Activated CD8-positive, alpha-beta T cell treated with anti-CD3 and anti-CD28 coated beads for 36 hours (primary cell): Measurements from ENCODE around the gene WDR4. TPM values are rescaled to one million over a fixed set of nuclear protein-coding genes. Genes with fewer than 3 reads are reported as not detected.
A peak's percentile ranks its signal among the peaks of the same experiment; 100 is the strongest.
"Not testable (repeated sequence)": the region's sequence is repeated elsewhere in the genome, so short reads cannot be mapped to it uniquely, and the experiment has no call there.

Source experiments
- ATAC-seq: fragments of 200-7000 bp; cut with Tn5 transposase; one replicate; pipeline ENCODE4 v1.10.0; 2021; ENCODE audit warnings: mild to moderate bottlenecking, moderate library complexity
- CTCF ChIA-PET: fragments of 350-600 bp; sonication (Branson Sonifier 250); formaldehyde crosslinking; loops from one replicate; lab custom pipeline; 2021; ENCODE audit warnings: antibody characterized with exemption; lab: Charles Lee
- POLR2A ChIA-PET: fragments of 350-600 bp; sonication (Branson Sonifier 250); formaldehyde crosslinking; loops from one replicate; lab custom pipeline; 2021; ENCODE audit warnings: antibody characterized with exemption; lab: Charles Lee
- DNase-seq: peaks from one replicate; pipeline ENCODE4 v3.0.0-alpha.2; 2020
- H3K27ac Mint-ChIP-seq: one replicate; pipeline ENCODE4 v1.8.0; 2021; ENCODE audit warnings: mild to moderate bottlenecking, mixed read lengths
- H3K27me3 Mint-ChIP-seq: one replicate; pipeline ENCODE4 v1.8.0; 2021; ENCODE audit warnings: mixed read lengths
- H3K36me3 Mint-ChIP-seq: one replicate; pipeline ENCODE4 v1.8.0; 2021; ENCODE audit warnings: low read depth, mixed read lengths
- H3K4me1 Mint-ChIP-seq: one replicate; pipeline ENCODE4 v1.8.0; 2021; ENCODE audit warnings: low read depth, mixed read lengths
- H3K4me3 Mint-ChIP-seq: one replicate; pipeline ENCODE4 v1.8.0; 2021; ENCODE audit warnings: mild to moderate bottlenecking, moderate library complexity, mixed read lengths
- H3K9me3 Mint-ChIP-seq: one replicate; pipeline ENCODE4 v1.8.0; 2021; ENCODE audit warnings: mixed read lengths
- intact Hi-C: fragments of 100-400 bp; cut with micrococcal nuclease; formaldehyde crosslinking; loops from one replicate; pipeline ENCODE4 v1.10.0; 2022
- total RNA-seq, 2 experiments: library from RNA; stranded (reverse); gene quantifications; one replicate each; pipeline ENCODE4 v1.2.3, GENCODE V29; 2021
- TF ChIP-seq, protein P1 (sequence below): fragments of 200-600 bp; IDR thresholded peaks from one replicate; pipeline ENCODE4 v1.8.0; 2022; ENCODE audit warnings: antibody characterized with exemption, mild to moderate bottlenecking

WDR4 gene
- total RNA-seq = 10 to 100 TPM; 49.8 to 53.5 TPM

DNA sequence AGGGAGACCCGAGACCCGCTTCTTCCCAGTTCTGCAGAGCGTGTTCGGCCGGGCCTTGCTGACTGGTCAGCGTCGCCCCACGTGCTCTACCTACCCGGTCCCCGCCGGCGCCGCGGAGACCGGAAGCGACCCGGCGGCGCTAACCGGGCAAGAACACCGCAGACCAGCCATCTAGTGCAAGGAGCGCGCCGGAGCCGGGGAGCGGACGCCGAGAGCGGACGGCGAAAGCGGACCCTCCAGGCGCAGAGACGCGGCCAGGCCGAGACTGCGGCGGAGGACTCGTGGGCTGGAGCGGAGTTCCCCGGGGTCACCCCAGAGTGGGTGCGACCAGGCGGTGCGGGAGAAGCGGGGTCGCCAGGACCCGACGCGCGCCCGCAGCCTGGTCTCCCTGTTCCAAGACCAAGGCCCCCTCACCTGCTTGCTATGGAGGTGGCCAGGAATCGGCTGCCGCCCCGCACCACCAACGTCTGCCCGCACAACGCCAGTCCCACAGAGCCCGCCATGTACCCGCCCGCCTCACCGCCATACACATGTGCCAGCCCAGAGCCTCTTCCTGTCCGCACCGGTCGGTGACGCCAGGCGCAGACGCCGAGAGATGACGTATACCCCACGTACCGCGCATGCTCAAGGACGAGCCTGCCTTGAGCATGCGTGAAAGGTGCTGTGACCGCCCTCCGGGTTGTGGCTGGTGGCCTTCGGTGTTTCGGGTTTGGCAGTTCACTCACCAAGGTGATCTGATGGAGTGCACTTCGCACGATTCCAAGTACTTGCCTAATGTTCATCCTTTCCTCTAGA is at the start of gene WDR4:
TSS of gene WDR4 (minus strand) at position 547 of the 795 bp plus-strand sequence. CDS start at position 503, 44 bp downstream.
- Mint-ChIP-seq H3K27me3 (no peaks in the 10 kb centered on the region), H3K4me3 (peak within 1 kb of the TSS; percentile 94), H3K36me3 (peaks cover 31% of the 10 kb centered on the region), H3K27ac (peak within 1 kb of the TSS; percentile 99), H3K4me1 (peaks cover 27% of the 10 kb centered on the region), H3K9me3 (no peaks in the 10 kb centered on the region)
- TF ChIP-seq, protein P1, sequence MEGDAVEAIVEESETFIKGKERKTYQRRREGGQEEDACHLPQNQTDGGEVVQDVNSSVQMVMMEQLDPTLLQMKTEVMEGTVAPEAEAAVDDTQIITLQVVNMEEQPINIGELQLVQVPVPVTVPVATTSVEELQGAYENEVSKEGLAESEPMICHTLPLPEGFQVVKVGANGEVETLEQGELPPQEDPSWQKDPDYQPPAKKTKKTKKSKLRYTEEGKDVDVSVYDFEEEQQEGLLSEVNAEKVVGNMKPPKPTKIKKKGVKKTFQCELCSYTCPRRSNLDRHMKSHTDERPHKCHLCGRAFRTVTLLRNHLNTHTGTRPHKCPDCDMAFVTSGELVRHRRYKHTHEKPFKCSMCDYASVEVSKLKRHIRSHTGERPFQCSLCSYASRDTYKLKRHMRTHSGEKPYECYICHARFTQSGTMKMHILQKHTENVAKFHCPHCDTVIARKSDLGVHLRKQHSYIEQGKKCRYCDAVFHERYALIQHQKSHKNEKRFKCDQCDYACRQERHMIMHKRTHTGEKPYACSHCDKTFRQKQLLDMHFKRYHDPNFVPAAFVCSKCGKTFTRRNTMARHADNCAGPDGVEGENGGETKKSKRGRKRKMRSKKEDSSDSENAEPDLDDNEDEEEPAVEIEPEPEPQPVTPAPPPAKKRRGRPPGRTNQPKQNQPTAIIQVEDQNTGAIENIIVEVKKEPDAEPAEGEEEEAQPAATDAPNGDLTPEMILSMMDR = no peak
- CTCF ChIA-PET = no interaction called here
- ATAC-seq (peak; percentile 92), DNase-seq (peak; percentile 99)
- intact Hi-C loops = no loop called here
- POLR2A ChIA-PET = interaction anchor here (0.7 to 2.7 kb wide), 4 partner anchors 10 to 14 kb away, joined by 3 to 21 read pairs (median 8); partner anchors contain the start of gene NDUFV3

DNA sequence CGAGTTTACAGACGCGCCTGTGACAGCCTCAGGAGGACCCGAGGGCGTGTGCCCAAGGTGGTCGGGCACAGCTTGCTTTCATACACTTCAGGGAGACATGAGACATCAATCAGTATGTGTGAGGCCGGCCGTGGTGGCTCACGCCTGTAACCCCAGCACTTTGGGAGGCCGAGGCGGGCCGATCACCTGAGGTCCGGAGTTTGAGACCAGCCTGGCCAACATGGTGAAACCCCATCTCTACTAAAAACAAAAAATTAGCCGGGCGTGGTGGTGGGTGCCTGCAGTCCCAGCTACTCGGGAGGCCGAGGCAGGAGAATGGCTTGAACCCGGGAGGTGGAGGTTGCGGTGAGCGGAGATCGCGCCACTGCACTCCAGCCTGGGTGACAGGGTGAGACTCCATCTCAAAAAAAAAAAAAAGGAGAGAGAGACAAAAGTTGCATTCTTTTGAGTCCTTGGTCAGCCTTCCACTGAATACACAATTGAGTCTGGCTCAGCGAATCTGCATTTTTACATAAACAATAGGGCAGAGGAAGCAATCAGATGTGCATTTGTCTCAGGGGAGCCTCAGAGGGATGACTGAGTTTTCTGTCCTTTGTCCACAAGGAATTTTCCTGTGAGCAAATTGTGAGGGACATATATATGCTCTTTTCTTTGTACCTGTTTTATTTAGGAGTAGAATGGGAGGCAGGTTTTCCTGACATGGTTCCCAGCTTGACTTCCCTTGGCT is 48.3 kb upstream of the WDR4 start:
- ATAC-seq, H3K27ac Mint-ChIP-seq, H3K4me3 Mint-ChIP-seq, H3K36me3 Mint-ChIP-seq, H3K9me3 Mint-ChIP-seq, CTCF ChIA-PET, H3K27me3 Mint-ChIP-seq, DNase-seq, POLR2A ChIA-PET, intact Hi-C loops: not testable (repeated sequence)
- H3K4me1 Mint-ChIP-seq = peaks cover 12% of the 10 kb centered on the region

- ChIA-PET POLR2A (no interaction called here), CTCF (no interaction called here)
- DNase-seq = peak; percentile 15
- Mint-ChIP-seq H3K4me3 (no peak within 1 kb of the TSS), H3K36me3 (no peaks in the 10 kb centered on the region), H3K27ac (no peak within 1 kb of the TSS), H3K4me1 (peaks cover 12% of the 10 kb centered on the region), H3K9me3 (no peaks in the 10 kb centered on the region), H3K27me3 (no peaks in the 10 kb centered on the region)
- intact Hi-C loops = no loop called here
- ATAC-seq = no peak
- TF ChIP-seq, protein P1 = no peak
Observed at GRCh38 chr21:42925114-42925926, 46.0 kb upstream of the WDR4 start, which contains the start of gene ERVH48-1. TSS of gene ERVH48-1 (minus strand) at chr21:42925630. CDS start at chr21:42919006, 6,624 bp downstream.

DNA sequence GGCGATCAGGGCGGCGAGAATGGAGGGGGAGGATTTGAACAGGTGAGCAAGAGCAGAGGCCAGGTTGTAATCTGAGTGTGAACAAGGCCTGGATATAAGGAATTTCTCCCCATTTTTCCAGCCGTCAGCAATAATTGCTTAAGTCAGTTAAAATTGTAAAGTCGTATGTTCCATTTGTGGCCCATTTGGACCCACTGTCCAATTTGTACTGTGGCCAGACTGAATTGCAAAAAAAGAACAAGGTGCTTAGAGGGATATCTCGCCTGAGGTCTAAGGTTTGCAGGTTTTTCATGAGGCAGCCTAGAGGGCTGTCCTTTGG is 45.1 kb upstream of the WDR4 start:
- H3K4me1 Mint-ChIP-seq = peaks cover 12% of the 10 kb centered on the region
- H3K4me3 Mint-ChIP-seq = peak overlapping the region; percentile 24
- ChIA-PET CTCF (no interaction called here), POLR2A (no interaction called here)
- ATAC-seq (no peak), DNase-seq (no peak)
- no peaks in the 10 kb centered on the region for H3K9me3 Mint-ChIP-seq
- H3K27ac Mint-ChIP-seq = peak overlapping the region; percentile 81
- no peaks in the 10 kb centered on the region for H3K27me3 Mint-ChIP-seq
- TF ChIP-seq, protein P1 = no peak
- intact Hi-C loops = no loop called here
- no peaks in the 10 kb centered on the region for H3K36me3 Mint-ChIP-seq
